Measurements from ENCODE around the gene RHBDL3.

The RHBDL3 gene

DNA sequence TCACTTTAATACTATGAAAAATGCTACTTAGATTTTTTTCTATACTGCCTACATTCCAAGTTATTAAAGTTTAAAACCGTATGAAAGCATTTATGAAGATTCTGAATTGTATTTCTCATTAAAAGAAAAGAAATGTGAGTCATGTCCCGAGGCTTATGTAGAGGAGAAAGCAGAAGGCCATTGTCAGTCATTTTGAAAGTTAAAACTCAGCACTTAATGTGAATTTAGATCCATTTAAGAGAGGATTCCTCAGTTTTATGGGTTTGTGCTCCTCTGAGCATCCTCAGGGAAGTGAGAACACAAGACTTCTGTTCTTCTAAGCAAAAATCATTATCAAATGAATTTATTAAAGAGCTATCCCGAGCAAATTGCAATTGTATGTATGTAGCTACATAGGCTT is 64.5 kb downstream of the RHBDL3 start:
- no peak overlapping the region for H3K27ac ChIP-seq
- TF ChIP-seq, protein P1, sequence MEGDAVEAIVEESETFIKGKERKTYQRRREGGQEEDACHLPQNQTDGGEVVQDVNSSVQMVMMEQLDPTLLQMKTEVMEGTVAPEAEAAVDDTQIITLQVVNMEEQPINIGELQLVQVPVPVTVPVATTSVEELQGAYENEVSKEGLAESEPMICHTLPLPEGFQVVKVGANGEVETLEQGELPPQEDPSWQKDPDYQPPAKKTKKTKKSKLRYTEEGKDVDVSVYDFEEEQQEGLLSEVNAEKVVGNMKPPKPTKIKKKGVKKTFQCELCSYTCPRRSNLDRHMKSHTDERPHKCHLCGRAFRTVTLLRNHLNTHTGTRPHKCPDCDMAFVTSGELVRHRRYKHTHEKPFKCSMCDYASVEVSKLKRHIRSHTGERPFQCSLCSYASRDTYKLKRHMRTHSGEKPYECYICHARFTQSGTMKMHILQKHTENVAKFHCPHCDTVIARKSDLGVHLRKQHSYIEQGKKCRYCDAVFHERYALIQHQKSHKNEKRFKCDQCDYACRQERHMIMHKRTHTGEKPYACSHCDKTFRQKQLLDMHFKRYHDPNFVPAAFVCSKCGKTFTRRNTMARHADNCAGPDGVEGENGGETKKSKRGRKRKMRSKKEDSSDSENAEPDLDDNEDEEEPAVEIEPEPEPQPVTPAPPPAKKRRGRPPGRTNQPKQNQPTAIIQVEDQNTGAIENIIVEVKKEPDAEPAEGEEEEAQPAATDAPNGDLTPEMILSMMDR (conservative IDR thresholded peaks at IDR 0.05) = no peak
- no peak for TF ChIP-seq ZFX (IDR thresholded peaks at IDR 0.05)

DNA sequence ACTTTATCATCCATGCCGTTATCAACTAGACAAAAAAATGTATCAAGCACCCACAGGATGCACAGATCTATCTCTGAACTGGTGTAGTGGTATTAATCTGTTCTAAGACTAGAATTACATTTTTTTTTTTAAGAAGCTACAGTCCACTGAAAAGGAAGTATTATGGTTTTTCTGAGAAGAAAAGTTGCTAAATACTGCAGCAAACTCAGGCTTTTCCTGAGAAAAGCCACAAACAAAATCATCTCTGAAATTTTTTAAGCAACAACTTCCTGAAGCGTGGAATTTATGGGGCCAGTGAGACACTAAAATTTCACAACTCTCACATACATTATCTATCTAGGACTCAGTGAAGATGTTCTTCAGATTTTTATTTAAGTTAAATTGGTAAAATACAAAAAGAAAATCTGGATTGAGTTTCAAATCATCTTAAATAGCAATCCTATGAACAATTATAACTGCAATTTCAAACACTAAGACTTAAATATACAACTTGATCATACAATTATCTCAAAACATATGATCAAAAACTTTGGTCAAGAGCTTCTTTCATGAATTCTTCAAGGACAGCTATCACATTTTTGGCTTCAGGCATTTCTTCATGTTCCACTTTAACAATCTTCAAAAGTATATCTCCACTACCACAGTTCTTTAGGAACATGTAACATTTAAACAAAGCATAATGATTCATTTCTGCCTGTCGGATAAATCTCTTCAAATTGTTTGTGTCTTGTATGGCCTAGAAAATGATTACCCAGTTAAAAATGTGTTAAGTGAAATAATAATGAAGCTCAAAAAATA is 65.8 kb downstream of the RHBDL3 start:
- no peak overlapping the region for H3K27ac ChIP-seq
- TF ChIP-seq ZFX (IDR thresholded peaks at IDR 0.05) = no peak
- TF ChIP-seq, protein P1 (conservative IDR thresholded peaks at IDR 0.05) = no peak

DNA sequence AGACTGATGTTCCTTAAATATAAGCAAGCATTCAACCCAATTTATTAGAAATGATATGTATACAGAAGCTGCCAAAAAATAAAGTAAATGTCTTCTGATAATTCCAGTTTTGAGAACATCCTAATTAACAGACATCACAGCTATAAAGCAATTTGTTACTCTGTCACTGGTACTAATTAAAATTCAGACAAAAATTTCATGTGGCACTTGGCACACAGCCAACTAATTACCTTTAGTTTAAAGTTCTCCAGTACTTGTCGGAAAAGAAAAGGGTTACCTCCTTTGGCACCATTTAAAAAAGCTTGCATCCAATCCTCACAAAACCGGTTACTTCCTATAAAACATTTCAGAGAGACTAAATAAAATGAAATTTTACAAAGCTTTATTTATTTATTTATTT is 67.6 kb downstream of the RHBDL3 start:
- TF ChIP-seq, protein P1 (conservative IDR thresholded peaks at IDR 0.05) = no peak
- TF ChIP-seq ZFX (IDR thresholded peaks at IDR 0.05) = no peak
- no peak overlapping the region for H3K27ac ChIP-seq

DNA sequence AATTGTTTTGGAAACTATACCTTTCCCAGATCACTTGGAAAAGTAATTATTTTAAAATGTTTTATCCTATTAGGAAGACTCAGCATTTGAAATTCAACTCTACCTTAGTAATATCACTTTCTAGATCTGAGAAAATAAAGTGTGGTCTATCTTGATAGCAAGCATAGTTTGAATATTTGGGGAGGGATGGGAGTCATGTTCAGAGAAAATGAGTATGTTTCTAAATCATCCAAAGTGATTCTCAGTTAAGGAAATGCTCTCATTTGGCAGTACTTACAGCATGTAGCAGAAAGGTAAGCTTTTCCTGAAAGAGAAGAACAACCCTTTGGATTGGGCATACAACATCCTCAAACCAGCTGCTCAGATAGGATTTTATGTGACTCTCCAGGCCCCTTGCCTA is 69.4 kb downstream of the RHBDL3 start:
- TF ChIP-seq, protein P1 (conservative IDR thresholded peaks at IDR 0.05) = no peak
- no peak for TF ChIP-seq ZFX (IDR thresholded peaks at IDR 0.05)
- H3K27ac ChIP-seq = no peak overlapping the region

DNA sequence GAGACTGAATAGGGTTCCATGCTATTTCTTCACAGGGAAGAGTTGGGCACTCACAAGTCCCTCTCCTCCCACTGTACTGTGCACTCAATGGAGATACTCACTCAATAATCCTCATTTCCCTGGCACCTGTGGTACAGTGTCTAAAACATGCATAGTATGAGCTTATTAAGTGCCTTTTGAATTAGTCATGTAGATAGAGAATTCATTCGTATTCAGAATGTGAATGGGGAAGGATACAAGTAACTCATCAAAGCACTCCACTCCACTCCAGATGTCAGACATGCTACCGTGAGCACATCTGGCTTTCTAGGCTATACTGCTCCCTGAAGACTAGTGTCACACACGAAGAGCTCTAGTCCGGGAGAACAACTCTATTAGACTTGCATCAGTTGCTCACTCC is 70.1 kb downstream of the RHBDL3 start:
- TF ChIP-seq, protein P1 (conservative IDR thresholded peaks at IDR 0.05) = no peak
- no peak for TF ChIP-seq ZFX (IDR thresholded peaks at IDR 0.05)
- no peak overlapping the region for H3K27ac ChIP-seq

DNA sequence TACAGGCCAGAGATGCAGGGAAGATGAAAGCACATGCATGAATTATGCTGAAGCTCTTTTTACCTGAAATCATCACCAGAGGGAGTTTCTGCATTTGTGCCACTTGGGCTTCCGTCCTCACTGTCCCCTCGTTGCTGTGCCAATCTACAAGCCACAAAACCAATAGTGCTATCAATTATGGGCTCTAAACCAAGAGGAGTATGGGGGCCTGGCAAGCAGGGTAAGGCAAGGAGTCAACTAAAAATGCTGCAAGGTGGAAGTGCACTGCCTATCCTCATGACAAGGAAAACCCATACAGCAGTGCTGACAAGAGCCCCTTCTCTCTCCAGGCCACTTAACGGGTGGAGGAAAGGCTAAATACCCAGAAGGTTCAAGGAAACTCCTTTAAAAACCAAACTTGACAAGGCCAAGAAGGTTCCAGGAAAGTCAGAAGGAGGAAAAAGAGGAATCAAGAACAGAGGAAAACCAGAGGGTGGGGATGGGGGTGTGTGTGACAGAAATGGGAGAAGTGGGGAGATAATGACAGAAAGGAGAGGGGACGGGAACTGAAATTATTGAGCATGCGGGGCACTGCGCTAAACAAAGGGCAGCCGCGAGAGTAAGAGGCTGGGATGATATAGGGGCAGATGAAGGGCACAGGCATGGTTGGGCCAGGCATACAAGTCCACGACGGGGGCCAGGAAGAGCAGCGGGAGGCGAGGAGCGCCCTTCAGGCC is 75.7 kb downstream of the RHBDL3 start:
- H3K27ac ChIP-seq = peak overlapping the region; percentile 79
- no peak for TF ChIP-seq ZFX (IDR thresholded peaks at IDR 0.05)
- TF ChIP-seq, protein P1 (conservative IDR thresholded peaks at IDR 0.05) = no peak; the same call in 1 of the 2 replicates

Measured in C4-2B (cell line).